ENCODE results near the gene IMMP2L.

IMMP2L gene

DNA sequence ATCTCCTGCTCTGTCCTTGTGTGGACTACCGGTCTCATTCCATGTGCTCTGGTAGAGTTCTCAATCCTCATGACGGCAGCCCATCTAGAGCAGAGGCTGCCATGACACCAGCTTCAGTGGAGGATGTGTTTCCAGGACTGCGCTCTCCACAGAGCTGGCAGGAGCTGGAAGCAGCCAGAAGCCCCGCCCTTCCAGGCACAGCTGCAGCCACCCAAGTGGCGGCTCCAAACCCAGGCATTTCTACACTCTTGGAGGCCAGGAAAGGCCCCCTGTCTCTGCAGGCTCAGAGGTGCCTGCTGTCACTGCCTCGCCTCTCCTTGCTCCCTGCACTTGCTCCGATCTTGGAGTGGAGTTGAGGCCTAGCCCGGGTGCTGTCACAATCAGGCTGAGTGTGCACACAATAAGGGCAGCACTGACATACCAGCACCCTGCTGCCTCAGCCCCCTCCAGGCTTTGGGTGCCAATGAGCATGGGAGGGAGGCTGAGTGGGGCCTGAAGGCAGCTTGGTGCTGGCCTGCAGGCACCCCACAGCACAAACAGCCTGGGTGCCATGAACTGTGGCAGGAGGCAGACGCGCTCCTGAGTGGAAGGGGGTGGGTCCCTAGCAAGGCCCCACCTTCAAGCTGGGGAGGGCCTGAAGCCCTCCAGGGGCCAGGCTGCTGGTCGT, 349.3 kb downstream of the IMMP2L start:
- DNase-seq (ENCODE audit: low spot score), result no peak

DNA sequence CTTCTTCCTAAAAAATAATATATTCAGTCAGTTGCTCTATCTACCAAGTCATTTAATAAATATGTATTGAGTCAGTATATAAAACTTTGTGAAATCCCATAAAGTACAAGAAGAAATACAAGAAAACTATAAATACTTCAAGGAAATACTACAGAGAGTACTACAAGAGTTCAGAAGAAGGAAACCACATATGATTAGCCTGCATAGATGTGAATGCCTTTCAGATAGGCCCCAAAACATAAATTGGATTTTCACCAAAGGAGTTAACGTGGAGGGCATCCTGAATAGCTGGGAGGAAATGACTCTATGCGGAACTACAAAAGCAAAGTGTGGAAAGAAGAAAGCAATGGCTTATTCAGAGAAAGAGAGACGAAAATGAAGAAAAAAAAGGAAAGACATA, 351.3 kb downstream of the IMMP2L start:
- no peak for DNase-seq (ENCODE audit: low spot score)

DNA sequence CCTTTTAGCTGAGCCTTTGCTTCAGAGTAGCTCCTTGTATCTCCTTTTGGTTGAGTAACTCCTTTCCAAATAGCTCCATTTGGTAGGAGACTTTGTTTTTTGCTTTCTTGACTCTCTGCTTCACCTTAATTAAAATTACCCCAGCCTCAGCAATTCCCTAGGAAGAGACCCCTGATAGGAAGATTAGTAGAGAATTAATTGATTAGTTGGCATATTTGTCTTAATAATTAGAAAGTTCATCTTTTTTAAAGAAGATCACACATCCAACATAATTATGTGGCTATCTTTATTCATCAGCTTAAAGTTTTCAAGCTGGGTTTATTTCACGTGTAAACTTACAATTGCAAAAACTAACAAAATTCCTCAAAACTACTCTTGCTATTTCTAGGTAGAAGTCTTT, 352.2 kb downstream of the IMMP2L start:
- DNase-seq (ENCODE audit: low spot score), result no peak

DNA sequence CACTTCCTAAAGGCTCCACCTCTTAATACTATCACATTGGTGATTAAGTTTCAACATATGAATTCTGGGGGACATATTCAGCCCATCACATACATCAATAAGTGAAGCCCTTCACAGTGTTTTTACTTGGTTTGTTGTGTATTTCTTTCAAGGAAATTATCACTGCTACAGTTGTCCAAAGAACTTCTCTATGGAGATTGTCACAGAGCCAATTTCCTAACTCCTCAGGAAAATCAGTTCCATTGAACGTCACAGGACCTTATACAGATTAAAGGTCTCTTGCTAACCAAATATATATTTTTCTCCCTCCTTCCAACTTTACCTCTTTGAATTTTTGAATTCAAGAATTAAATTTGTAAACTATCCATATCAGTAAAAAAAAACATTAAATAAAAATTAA, 357.0 kb downstream of the IMMP2L start:
- no peak for DNase-seq (ENCODE audit: low spot score)

DNA sequence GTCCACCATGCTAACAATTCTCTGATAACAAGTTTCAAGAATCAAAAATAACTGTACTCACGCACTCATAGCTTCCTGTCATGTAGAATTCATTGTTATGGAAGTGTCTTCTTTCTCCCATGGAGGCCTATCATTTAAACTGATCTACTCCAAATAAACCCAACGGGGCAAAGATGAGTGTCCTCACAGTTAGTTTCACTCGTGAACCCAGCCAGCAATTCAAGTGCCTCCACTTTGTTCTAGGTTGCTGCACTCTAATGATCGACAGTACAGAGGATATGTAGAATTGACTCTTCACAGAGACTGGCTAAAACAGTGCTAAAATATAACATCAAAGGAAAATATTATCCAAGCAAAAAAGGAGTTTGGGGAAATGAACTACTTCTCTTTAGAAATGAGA, 360.0 kb downstream of the IMMP2L start:
- DNase-seq (ENCODE audit: low spot score), result no peak

DNA sequence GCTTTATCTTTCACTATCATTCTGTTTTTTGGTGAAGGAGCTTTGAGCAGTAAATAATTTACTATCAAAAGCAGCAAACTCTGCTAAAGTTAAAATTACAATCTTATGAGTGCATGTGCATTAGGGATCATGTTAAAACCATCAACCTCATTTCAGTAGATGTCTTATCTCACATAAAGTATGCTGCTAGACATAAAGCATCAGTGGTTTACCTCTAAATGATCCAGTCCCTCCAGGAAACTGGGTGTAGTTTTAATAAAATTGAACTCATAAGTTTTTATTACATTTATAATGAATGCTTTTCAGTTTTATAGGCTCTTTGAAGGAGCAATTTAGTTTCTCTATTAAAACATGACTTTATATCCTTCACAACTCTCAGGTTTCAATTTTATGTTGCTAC, 362.6 kb downstream of the IMMP2L start:
- DNase-seq (ENCODE audit: low spot score), result no peak

DNA sequence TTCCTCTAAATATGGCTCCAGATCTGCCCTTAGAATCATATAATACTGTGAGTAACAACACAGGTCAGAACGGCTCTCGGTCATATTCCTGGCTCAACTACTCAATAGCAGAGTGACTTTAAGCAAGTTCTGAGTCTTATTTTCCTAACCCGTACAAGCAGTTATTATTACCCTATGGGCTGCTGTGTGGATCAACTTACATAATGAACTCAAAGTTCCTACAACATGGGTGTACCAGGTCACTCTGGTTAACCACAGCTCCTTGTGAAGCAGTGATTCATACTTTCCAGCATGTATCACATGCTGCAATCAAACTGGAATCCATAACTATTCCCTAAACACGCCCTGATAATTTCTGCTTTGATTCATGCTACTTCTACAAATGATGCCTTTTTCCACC, 364.0 kb downstream of the IMMP2L start:
- no peak for DNase-seq (ENCODE audit: low spot score)

DNA sequence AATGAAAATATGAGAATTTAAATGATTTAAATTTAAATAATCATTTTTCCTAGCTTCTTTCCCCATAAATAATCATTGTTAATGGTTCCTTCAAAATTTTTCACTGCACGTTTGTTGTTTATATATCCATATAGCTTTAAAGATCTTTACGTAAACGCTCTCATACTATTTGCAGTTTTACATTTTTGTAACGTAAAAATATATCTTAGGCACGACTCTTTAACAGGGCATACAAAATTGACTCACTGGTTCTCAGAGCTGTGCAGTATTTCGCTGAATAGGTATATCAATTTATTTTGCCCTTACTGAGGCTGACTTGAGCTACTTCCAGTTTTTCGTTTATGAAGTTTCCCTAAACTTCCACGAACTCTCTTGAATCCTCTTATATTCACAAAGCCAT, 365.6 kb downstream of the IMMP2L start:
- no peak for DNase-seq (ENCODE audit: low spot score)

DNA sequence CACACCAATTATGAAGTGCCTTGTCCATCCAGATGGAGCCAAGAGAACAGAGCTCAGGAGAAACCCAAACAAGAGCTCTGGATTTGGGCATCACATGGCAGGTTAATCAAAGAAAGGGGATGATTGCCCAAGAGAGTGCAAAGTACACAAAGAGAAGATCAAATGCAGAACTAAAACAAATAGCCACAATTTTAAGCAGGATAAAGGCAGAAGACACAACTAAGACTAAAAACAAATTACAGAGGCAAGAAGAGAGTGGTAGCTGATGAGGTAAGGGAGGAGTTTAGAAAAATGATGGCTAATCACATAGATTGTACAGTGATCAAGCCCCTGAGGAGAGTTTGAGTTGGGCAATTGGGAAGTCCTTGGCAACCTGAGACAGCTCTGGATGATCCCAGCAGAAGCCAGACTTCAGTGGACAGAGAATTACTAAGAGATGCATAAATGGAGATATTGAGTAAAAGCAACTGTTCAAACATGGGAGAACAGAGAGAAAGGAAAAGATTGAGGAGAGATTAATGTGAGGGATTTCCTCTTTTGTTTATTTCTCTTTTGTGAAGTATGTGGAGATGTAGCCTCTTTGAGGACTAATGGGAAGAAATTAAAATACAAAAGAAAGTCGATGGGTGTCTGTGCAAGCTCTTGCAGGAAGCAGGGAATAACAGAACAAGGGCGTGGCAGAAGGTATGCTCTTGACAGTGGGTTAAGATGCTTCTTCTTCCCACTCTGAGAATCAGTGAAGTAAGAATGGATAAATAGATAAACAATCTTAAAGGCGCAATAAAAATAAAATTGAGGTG, 369.5 kb downstream of the IMMP2L start:
- DNase-seq (ENCODE audit: low spot score), result no peak

DNA sequence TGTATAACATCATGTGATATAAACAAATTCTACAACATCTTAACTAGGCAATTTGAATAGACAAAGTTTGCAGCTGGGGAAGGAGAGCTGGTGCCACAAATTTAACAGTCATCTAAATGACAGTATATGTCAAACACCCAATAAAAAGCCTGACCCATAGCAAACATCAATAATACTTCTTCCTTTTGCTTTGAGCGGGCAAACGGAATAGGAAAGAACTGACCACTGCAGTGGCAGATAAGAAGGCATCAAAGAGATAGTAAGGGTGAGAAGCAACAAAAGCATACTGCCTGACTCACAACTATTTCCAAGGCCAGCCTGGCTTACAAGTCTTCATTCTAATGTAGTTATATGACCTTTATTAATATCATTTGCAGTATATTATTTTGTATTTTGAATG, 371.5 kb downstream of the IMMP2L start:
- DNase-seq (ENCODE audit: low spot score), result no peak

DNA sequence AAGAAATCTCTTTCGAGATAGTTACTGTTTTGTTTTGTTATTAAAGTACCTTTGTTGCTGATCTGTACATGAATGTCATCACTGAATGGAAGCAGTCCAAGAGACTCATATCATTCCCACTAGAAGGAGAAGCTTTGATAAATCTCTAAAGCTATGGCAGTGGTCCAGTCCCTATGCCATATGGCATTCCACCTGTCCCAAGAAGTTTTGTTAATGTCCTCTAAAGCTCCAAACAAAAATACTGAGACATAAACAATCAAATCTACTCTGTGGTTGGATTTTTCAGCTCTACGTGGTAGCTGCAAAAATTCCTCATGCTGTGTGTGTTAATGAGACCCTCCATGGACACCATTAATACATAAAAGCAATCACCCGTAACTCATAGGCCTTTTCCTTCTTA, 377.3 kb downstream of the IMMP2L start:
- no peak for DNase-seq (ENCODE audit: low spot score)

DNA sequence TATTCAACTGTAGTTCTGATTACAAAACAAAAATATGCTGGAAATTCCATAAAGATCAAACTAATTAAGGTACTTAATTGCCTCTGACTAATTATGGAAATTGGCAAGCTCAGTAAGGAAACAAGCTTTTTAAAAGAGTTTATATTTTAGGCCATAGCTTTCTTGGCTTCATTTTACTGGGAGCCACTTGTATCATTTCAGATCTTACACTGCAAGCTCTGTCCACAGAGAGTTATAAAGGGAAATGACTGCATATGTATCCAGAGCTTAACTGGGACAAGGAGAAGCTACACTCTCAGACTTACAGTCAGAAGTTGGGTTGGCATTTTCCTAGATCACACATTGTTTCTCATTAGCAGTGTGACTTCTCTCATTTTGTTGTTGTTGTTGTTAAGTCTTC, 379.0 kb downstream of the IMMP2L start:
- no peak for DNase-seq (ENCODE audit: low spot score)

DNA sequence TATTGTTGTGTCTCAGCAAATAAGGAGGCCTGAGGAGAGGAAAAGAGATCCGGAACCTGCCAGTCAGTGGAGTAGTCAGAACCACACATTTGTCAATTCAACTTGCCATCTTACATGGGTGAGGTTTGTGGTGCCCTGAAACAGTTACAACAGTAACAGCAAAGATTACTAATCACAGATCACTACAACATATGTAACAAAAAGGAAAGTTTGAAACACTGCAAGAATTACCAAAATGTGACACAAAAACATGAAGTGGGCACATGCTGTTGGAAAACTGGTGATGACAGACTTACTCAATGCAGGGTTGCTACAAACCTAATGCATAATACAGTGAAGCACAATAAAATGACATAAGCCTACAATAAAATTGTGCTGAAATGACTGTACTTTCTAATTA, 382.0 kb downstream of the IMMP2L start:
- DNase-seq (ENCODE audit: low spot score), result no peak

DNA sequence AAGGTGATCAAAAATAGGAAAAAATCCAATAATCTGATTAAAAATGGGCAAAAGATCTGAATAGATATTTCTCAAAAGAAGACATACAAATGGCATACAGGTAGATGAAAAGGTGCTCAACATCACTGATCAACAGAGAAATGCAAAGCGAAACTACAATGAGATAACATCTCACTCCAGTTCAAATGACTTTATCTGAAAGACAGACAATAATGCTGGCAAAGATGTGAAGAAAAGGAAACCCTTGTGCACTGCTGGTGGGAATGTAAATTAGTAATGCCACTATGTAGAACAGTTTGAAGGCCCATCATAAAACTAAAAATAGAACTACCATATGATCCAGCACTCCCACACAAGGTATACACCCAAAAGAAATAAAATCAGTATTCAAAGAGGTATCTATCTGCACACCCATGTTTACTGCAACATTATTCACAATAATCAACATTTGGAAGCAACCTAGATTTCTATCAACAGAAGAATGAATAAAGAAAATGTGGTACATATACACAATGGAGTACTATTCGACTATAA, 386.3 kb downstream of the IMMP2L start:
- DNase-seq (ENCODE audit: low spot score), result no peak

DNA sequence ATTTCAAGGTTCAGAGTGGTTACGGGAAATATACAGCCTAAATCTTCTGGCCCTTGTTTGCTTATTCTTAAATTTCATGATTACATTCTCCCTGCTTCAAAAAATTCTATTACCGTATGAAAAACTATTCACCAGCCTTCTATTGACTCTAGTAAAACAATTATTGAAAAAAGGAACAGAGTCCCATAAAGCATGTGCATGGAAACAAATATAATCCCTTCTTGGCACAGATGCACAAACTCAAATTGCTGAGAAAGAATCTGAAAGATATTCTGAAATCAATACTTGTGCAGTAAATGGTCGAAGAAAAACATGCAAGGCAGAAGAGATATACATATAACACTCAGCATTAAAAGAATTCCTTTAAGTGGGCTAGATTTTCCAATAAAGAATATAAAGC, 387.8 kb downstream of the IMMP2L start:
- no peak for DNase-seq (ENCODE audit: low spot score)

DNA sequence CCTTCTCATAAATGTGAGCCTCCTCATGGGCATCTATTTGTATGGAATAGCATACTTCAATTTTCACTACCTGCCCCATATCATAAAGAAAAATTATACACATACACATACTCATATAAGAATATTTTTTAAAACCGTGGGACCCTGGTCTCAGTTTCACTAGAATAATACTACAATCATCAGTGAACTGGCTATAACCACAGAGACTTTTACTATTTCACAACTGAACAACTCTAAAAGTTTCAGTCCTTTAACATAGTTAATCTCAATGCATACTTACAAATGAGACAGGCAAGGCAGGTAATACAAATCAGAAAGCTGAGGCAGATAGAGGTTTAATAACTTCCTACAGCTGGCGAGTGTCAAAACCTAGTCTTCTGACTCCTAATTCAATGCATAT, 388.3 kb downstream of the IMMP2L start:
- DNase-seq (ENCODE audit: low spot score), result no peak

DNA sequence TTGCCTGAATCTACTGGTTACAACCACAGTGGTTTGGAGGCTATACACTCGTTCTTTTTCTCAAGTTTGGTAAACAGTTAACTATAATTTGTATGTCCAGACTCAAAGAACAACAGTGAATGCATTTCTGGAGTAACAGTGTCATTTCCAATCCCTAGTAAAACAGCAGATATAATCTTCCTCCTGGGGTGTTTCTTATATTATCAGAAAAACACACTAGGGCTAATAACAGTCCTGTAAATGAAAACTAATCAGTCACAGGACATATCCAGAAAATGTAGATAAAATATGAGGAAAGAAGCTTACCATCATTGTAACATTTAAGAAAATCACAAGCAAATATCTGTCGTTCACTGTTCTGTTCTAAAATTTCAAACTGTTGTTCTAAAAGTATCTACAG, 388.8 kb downstream of the IMMP2L start:
- DNase-seq (ENCODE audit: low spot score), result no peak

DNA sequence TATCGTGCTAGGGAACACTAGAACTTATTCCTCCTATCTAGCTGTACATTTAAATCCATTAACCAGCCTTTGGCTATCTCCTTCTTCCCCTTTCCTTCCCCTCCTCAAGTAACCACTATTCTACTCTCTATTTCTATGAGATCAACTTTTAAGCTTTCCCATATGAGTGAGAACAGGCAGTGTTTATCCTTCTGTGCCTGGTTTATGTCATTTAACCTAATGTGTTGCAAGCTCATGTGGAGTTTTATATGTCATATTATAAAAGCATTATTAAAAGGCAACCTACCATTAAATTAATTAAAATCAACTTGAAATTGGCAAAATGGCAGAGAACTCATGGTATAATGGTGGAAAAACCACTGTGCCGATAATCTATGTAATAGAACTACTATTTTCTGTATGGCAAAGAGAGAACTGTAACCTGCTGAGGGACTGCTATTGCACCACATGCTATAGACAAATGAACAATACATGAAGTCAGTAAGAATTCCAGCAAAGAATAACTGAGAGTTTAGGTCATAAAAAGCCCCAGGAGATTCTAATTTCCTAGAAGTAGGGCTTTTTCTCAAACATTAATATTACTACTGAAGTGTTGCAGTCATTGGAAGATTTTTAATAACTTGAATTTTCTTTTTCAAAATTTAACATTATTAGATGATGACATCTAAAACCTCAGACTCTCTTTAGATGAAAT, 389.6 kb downstream of the IMMP2L start:
- DNase-seq (ENCODE audit: low spot score), result no peak

DNA sequence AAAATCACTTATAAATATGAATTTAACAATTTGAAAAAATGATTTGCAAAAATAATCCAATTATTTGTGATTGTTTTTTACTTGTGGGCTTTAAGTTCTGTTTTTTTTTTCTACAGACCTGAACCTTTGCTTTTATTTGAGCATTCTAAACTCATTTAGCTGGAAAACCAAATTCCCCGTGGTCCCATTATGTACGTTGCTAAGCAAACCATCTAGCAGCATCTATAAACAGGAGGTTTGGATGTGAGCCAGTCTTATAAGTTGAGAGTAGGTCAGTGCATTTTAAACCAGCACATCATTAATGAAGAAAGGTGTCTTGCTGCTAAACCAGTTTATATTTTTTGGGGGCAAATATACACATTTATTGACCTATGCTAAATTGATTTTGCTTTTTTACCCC, 394.1 kb downstream of the IMMP2L start:
- DNase-seq (ENCODE audit: low spot score), result no peak

DNA sequence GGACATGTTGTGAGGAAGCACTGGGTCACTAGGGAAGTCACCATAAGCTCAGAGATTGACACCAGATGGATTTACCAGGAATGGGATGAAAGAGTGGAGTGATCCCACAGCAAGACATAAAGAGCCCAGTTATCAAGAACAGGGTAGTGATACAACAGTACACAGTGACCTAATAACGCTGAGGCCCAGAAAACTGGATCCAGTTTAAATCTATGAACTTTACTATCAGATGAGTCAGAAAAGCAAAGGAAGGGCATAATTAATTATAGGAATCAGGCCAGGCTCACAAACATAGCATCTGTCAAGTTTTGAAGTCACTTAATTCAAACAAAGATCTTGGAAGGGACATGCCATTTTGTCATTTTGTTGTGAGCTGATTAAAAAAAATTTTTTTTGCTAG, 397.9 kb downstream of the IMMP2L start:
- no peak for DNase-seq (ENCODE audit: low spot score)

DNA sequence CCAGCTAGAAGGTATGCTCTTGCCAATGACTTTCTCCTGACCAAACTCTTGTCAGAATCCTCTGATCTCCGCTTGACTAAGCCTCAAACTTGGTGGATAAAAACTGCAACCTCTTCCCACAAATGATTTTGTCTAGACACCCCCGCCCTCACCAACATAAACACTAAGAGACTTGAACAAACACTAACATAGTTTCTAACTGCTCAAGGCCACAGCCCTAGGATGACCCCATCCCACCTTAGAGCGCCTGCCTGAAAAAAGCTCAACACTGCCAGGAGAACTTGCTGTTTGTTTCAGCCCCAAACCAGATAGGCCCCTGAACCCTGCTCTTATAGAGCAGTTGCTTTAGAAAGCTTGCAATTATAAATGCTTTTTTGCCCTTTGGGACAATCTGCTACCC, 399.6 kb downstream of the IMMP2L start:
- no peak for DNase-seq (ENCODE audit: low spot score)

DNA sequence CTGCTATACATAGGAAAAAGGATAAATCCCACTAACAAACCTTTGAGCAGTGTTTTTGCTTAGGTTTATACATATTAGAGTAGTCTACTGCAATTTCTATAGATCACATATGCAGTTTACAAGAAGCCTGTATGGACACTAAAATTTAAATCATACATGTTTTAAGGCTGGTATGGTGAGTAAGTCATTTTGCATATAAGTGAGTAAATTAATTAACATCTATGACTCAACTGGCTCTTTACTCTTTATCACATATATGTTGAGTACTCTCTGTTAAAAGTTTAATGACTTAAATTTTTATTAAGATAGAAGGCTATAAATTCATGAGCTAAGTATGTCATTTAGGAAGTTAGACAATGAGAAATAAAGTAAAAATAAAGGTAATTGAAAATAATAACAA, 402.0 kb downstream of the IMMP2L start:
- DNase-seq (ENCODE audit: low spot score), result no peak

DNA sequence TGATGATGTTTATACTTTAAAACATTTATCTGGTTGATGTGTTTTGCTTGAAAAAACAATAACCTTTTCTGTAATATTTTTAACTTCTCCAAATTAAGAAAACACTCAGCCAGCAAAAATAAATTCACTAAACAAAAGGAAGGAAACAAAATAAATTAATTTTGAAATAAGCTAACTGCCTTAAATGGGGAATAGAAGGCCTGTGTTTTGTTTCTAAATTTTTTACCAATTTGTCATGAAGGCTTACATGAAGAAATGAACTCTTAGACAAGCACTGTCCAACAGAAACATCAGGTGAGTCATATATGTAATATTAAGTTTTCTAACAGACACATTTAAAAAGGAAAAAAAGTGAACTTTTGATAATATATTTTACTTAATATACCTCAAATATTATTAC, 402.9 kb downstream of the IMMP2L start:
- DNase-seq (ENCODE audit: low spot score), result no peak

Data from globus pallidus (tissue), 1 donor.